SJSA1 (cell line): ENCODE data around the gene GATA6. TPM values are rescaled to one million over a fixed set of nuclear protein-coding genes. Genes with fewer than 3 reads are reported as not detected.
"Not testable (repeated sequence)": the region's sequence is repeated elsewhere in the genome, so short reads cannot be mapped to it uniquely, and the experiment has no call there.

ENCODE experiments used
- DNase-seq, 2 experiments: peaks; one replicate each; pipeline ENCODE4 v3.0.0-alpha.2; 2015 to 2020; ENCODE audit warnings: low spot score in 2 of 2, low read depth in 1 of 2
- H3K27ac ChIP-seq: fragments of 250-450 bp; sonication (Bioruptor Pico); 2 replicates; pipeline ENCODE4 v1.5.1; 2020; ENCODE audit warnings: mild to moderate bottlenecking, moderate library complexity
- H3K27me3 ChIP-seq: fragments of 250-450 bp; sonication (Bioruptor Pico); replicated peaks from 2 replicates; pipeline ENCODE4 v1.5.1; 2020; ENCODE audit warnings: mild to moderate bottlenecking, moderate library complexity
- H3K36me3 ChIP-seq: fragments of 250-450 bp; sonication (Bioruptor Pico); 2 replicates; pipeline ENCODE4 v1.5.1; 2020; ENCODE audit warnings: mild to moderate bottlenecking
- H3K4me1 ChIP-seq: fragments of 250-450 bp; sonication (Bioruptor Pico); replicated peaks from 2 replicates; pipeline ENCODE4 v1.6.1; 2021; ENCODE audit warnings: mild to moderate bottlenecking
- H3K4me3 ChIP-seq: fragments of 250-450 bp; sonication (Bioruptor Pico); 2 replicates; pipeline ENCODE4 v1.5.1; 2020; ENCODE audit warnings: mild to moderate bottlenecking
- H3K9me3 ChIP-seq: fragments of 250-450 bp; sonication (Bioruptor Pico); replicated peaks from 2 replicates; pipeline ENCODE4 v1.5.1; 2020; ENCODE audit warnings: mild to moderate bottlenecking
- total RNA-seq: library from RNA; depleted of rRNA; stranded (reverse); fragments of >200 nt; shearing (Covaris generic); gene quantifications from 2 replicates; pipeline ENCODE4 v1.2.3, GENCODE V29; 2014

The GATA6 gene
- total RNA-seq, 1 experiment from 2014 or later, result 8.8 TPM

- Histone ChIP-seq H3K27ac (no peak overlapping the region), H3K9me3 (no peaks in the 10 kb centered on the region), H3K4me3 (no peak overlapping the region), H3K27me3 (no peaks in the 10 kb centered on the region; the same call in 1 of the 2 replicates), H3K4me1 (no peaks in the 10 kb centered on the region), H3K36me3 (no peaks in the 10 kb centered on the region)
- no peak for DNase-seq
Observed at GRCh38 chr18:22213333-22213973, 44.1 kb downstream of the GATA6 start.

- Histone ChIP-seq H3K9me3 (no peaks in the 10 kb centered on the region), H3K27me3 (no peaks in the 10 kb centered on the region), H3K4me1 (no peaks in the 10 kb centered on the region), H3K36me3 (no peaks in the 10 kb centered on the region), H3K4me3 (no peak overlapping the region), H3K27ac (no peak overlapping the region)
- no peak for DNase-seq
Observed at GRCh38 chr18:22214731-22215528, 45.5 kb downstream of the GATA6 start.

DNA sequence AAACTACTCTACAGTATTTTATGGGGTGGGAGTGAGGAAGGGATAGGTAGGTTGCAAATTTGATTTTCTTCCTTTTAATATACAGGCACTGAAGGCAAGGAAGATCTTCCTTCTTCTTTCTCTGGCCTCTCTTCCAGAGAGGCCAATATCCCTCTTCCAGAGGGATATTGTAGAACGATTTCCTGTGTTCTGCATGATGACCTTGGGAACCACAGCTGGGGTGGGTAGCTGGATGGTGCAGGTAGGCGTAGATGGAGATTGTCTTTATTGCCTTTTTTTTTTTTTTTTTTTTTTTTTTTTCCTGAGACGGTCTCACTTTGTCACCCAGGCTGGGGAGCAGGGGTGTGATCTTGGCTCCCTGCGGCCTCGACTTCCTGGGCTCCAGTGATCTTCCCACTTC, 49.4 kb downstream of the GATA6 start:
- peaks cover 7% of the 10 kb centered on the region for H3K4me1 ChIP-seq
- no peaks in the 10 kb centered on the region for H3K9me3 ChIP-seq
- DNase-seq, result no peak
- H3K27ac ChIP-seq, result no peak overlapping the region
- H3K4me3 ChIP-seq, result no peak overlapping the region
- H3K36me3 ChIP-seq, result no peaks in the 10 kb centered on the region
- H3K27me3 ChIP-seq, result no peaks in the 10 kb centered on the region

DNA sequence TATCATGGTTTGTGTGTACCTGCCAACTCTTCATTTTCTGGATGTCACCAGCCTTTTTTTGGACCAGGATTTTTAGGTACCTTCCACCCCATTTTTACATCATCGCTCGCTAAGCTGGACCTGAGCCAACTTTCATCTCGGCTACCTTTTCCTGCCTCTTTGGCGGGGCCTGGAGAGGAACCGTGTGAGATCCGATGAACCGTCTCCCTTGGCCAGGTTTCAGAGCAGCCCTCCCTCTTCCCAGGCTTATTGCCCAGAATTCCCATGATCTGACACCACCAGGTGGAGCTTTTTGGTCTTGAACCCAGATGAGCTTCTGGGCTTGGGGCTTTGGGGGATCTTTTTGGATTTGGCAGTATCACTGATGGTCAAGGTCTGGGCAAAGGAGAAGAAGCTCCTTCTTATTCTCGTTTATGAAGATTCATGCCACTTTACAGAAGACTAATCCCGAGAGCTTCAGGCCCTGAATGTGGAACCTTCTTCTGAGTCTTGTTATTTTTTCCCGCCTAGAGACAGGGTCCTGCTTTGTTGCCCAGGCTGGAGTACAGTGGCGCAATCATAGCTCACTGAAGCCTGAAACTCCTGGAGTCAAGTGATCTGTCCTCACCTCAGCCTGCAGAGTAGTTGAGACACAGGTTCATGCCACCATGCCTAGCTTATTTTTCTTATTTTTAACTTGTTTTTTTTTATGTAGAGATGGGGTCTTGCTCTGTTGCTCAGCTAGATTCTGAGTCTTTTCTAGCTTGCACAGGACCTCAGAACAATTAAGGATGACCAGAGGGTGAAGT, 50.4 kb downstream of the GATA6 start:
- no peaks in the 10 kb centered on the region for H3K27me3 ChIP-seq
- no peak for DNase-seq
- no peak overlapping the region for H3K4me3 ChIP-seq
- peaks cover 9% of the 10 kb centered on the region for H3K4me1 ChIP-seq
- no peak overlapping the region for H3K27ac ChIP-seq
- no peaks in the 10 kb centered on the region for H3K9me3 ChIP-seq
- H3K36me3 ChIP-seq, result no peaks in the 10 kb centered on the region

DNA sequence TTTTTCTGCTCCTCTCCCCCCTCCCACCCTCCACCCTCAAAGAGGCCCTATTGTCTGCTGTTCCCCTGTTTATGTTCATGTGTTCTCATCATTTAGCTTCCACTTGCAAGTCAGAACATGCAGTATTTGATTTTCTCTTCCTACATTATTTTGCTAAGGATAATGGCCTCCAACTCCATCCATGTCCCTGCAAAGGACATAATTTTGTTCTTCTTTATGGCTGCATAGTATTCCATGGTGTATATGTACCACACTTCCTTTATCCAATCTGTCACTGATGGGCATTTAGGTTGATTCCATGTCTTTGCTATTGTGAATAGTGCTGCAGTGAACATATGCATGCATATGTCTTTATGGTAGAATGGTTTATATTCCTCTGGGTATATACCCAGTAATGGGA, 51.2 kb downstream of the GATA6 start:
- H3K27me3 ChIP-seq, H3K36me3 ChIP-seq, H3K27ac ChIP-seq, H3K9me3 ChIP-seq, H3K4me3 ChIP-seq, H3K4me1 ChIP-seq, DNase-seq: not testable (repeated sequence)

DNA sequence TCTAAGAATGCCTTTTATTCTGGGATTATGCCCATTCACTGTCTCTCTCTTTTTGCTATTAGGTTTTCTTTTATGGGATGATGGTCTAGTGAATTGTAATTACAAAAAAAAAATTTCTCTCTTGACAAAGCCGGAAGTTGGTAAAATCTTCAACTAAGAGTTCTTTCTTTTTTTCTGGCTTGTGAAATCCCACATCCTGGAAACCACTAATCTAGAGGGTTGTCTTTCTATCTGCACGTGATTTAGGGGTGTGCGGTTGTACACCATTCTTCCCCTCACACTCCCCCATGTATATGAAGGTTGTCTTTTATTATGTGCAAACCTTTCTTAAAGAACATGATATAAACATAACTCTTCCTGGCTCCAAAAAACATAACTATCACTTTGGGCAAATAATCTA, 52.0 kb downstream of the GATA6 start:
- H3K4me1 ChIP-seq, result peaks cover 9% of the 10 kb centered on the region
- H3K27ac ChIP-seq, result no peak overlapping the region
- DNase-seq, result no peak
- H3K36me3 ChIP-seq, result no peaks in the 10 kb centered on the region
- no peak overlapping the region for H3K4me3 ChIP-seq
- no peaks in the 10 kb centered on the region for H3K27me3 ChIP-seq
- no peaks in the 10 kb centered on the region for H3K9me3 ChIP-seq

GRCh38 chr18:22223254-22223964, 54.0 kb downstream of the GATA6 start:
- Histone ChIP-seq H3K4me3 (no peak overlapping the region), H3K36me3 (no peaks in the 10 kb centered on the region), H3K27me3 (no peaks in the 10 kb centered on the region), H3K27ac (no peak overlapping the region), H3K9me3 (no peaks in the 10 kb centered on the region), H3K4me1 (peaks cover 9% of the 10 kb centered on the region)
- peak; percentile 74 to 94 for DNase-seq

GRCh38 chr18:22223965-22224322, 54.6 kb downstream of the GATA6 start:
- Histone ChIP-seq H3K27ac (no peak overlapping the region), H3K36me3 (no peaks in the 10 kb centered on the region), H3K27me3 (no peaks in the 10 kb centered on the region), H3K4me3 (no peak overlapping the region), H3K9me3 (no peaks in the 10 kb centered on the region), H3K4me1 (peaks cover 9% of the 10 kb centered on the region)
- DNase-seq, result no peak

GRCh38 chr18:22224339-22224738, 55.0 kb downstream of the GATA6 start:
- no peak for DNase-seq

DNA sequence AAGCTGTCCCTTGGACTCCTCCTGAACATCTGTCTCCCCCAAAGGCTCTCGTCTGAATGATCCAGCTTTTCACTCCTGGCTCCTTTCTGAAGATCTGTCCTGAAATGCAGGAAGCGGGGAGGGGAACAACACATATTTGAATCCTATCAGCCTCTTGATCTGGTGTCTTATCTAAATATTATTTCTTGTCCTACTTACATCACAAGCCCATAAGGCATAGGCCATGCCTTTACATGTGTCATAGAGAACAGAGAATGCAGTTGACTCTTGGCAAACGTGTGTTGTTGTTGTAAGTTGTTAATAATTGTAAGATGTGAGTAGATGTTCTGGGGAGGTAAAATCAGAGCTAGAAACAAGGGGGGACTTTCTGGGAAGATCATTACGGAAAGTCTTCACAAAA, 57.4 kb downstream of the GATA6 start:
- Histone ChIP-seq H3K4me3 (no peak overlapping the region), H3K27me3 (no peaks in the 10 kb centered on the region), H3K36me3 (no peaks in the 10 kb centered on the region), H3K9me3 (no peaks in the 10 kb centered on the region), H3K4me1 (peaks cover 17% of the 10 kb centered on the region), H3K27ac (no peak overlapping the region)
- DNase-seq, result no peak

More at GRCh38 chr18:22224339-22224738, 55.0 kb downstream of the GATA6 start:
- H3K9me3 ChIP-seq, result no peaks in the 10 kb centered on the region
- H3K27me3 ChIP-seq, result no peaks in the 10 kb centered on the region
- H3K36me3 ChIP-seq, result no peaks in the 10 kb centered on the region
- H3K4me1 ChIP-seq, result peaks cover 9% of the 10 kb centered on the region
- no peak overlapping the region for H3K27ac ChIP-seq
- H3K4me3 ChIP-seq, result no peak overlapping the region

- Histone ChIP-seq H3K27me3 (no peaks in the 10 kb centered on the region), H3K4me1 (peaks cover 9% of the 10 kb centered on the region), H3K4me3 (no peak overlapping the region), H3K27ac (no peak overlapping the region), H3K9me3 (no peaks in the 10 kb centered on the region), H3K36me3 (no peaks in the 10 kb centered on the region)
- no peak for DNase-seq
Observed at GRCh38 chr18:22228976-22229375, 59.6 kb downstream of the GATA6 start.

DNA sequence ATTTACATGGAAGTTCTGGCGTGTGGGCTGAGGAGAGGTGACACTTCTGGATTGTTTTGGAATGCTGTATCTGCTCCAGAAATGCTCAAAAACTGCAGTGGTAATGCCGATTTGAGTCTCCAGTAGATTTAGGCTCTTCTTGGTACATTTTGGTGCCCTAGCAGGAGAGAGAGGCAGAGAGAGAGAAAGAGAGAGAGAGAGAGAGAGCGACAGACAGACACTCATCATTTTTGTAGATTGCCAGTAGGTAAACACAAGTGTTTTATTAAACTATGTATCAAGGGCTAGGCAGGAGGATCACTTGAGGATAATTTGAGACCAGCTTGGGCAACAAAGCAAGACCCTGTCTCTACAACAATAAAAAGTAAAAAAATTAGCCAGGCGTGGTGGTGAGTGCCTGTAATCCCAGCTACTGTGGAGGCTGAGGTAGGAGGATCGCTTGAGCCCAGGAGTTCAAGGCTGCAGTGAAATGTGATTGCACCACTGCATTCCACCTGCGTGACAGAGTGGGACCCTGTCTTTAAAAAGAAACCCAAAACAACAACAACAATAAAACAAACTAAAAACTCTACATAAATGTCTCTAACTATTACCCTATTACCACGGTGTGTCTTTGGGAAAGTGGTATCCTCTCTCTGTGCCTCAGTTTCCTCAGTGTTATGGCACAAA, 60.2 kb downstream of the GATA6 start:
- Histone ChIP-seq H3K4me1 (peaks cover 8% of the 10 kb centered on the region), H3K27ac (no peak overlapping the region), H3K27me3 (no peaks in the 10 kb centered on the region), H3K36me3 (no peaks in the 10 kb centered on the region), H3K9me3 (no peaks in the 10 kb centered on the region), H3K4me3 (no peak overlapping the region)
- no peak for DNase-seq

DNA sequence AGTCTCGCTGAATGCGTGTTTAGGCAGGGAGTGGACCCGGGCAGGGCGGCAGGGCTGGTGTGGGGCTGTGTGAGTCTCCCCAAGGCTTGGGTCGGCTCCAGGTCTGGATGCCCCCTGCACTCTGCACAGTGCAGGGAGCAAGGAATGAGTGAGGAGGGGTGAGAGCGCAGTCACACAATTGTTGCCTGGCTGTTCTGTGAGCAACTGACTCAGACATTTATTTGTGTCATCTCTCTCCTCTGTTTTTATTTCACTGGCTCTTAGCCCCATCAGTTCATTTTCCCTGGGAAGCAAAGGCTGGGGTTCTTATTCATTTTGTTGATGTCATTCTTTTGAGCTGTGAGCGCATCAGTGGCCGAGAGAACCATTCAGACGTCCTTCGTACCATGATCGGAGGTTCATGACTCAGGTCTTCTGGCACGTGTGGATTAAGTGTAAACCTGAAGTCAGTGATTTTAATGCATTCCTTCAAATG, 61.1 kb downstream of the GATA6 start:
- Histone ChIP-seq H3K4me3 (no peak overlapping the region), H3K27ac (no peak overlapping the region), H3K27me3 (no peaks in the 10 kb centered on the region), H3K4me1 (peaks cover 8% of the 10 kb centered on the region), H3K36me3 (no peaks in the 10 kb centered on the region), H3K9me3 (no peaks in the 10 kb centered on the region)
- DNase-seq, result peak in 1 of 2 experiments; percentile 48
